Left lung (tissue), 10 donors: ENCODE results near the gene ABCA5. TPM values are rescaled to one million over a fixed set of nuclear protein-coding genes. Genes with fewer than 3 reads are reported as not detected.

ENCODE experiments used
- ATAC-seq: fragments of 200-7000 bp; cut with Tn5 transposase; one replicate; pipeline ENCODE4 v1.9.1; 2020; ENCODE audit warnings: moderate library complexity
- DNase-seq, 4 donors: peaks; one replicate each; pipeline ENCODE4 v3.0.0-alpha.2; 2013 to 2020
- H3K27ac ChIP-seq, 2 donors: fragments of 200-600 bp; sonication (generic) in 1 of 2; one replicate each; pipeline versions ENCODE4 v1.5.0 to v1.8.0; 2020 to 2021
- H3K27me3 ChIP-seq, 2 donors: fragments of 200-600 bp; sonication (generic) in 1 of 2; one replicate each; pipeline versions ENCODE4 v1.5.0 to v1.8.0; 2020 to 2021
- H3K36me3 ChIP-seq, 2 donors: fragments of 200-600 bp; sonication (generic) in 1 of 2; one replicate each; pipeline versions ENCODE4 v1.5.0 to v1.8.0; 2020 to 2021
- H3K4me1 ChIP-seq, 2 donors: fragments of 200-600 bp; one replicate each; pipeline ENCODE4 v1.8.0; 2021
- H3K4me3 ChIP-seq, 2 donors: fragments of 200-600 bp; sonication (generic) in 1 of 2; one replicate each; pipeline versions ENCODE4 v1.5.0 to v1.8.0; 2020 to 2021; ENCODE audit warnings: mild to moderate bottlenecking in 1 of 2
- H3K9me3 ChIP-seq, 2 donors: fragments of 200-600 bp; sonication (generic) in 1 of 2; one replicate each; pipeline versions ENCODE4 v1.5.0 to v1.8.0; 2020 to 2021
- intact Hi-C, 2 donors: fragments of 100-400 bp; cut with DNase I; formaldehyde crosslinking; loops; one replicate each; pipeline versions ENCODE4 v1.11.2 to v1.14.2; 2022
- polyA plus RNA-seq, 6 donors: library from polyadenylated mRNA; unstranded; fragments of 120-200 nt; gene quantifications; one replicate each; pipeline ENCODE4 v1.2.1, GENCODE V29; 2013; ENCODE audit not compliant: insufficient read length in 6 of 6
- total RNA-seq, 2 donors: library from RNA; stranded (reverse); fragmentation: NEBNext Ultra II Directional; extraction: Animal tissue kit (Norgen Biotek cat#: 25700); gene quantifications; one replicate each; pipeline ENCODE4 v1.2.1, GENCODE V29; 2021
- TF ChIP-seq, protein P1 (sequence below), 2 donors: fragments of 200-600 bp; sonication (generic) in 1 of 2; IDR thresholded peaks; one replicate each; pipeline versions ENCODE4 v1.5.0 to v1.8.0; 2021; ENCODE audit warnings: antibody characterized with exemption in 2 of 2
- donor health status: DM: no; HTN: yes; CAD: no.
- donor health status: DM: no; HTN: no; CAD: no.

ABCA5 gene
- total and polyA plus RNA-seq, 8 donors: 14.7 to 29.8 (median 20.0) TPM

DNA sequence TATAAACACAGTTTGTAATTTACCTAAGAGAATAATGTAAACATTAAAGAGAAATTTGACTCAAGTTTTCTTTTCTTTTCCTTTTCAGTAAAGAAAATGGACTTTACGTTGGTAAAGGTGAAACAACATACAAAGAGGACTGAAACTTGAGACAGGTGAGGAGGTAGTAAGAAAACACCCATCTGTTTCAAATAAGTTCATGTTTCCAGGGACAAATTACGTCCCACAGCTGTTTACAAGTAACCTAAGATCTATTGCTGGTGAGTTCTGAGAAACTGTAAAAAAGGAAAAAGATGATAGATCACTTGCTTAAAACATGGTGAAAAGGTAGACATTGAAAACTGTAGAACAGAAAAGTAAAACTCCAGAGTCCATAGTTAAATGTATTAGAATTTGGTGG, 4.8 kb upstream of the ABCA5 start:
- DNase-seq: no peak
- H3K4me3 ChIP-seq: no peak overlapping the region
- H3K9me3 ChIP-seq: no peaks in the 10 kb centered on the region
- no peak overlapping the region for H3K27ac ChIP-seq
- peaks cover 0 to 6% of the 10 kb centered on the region in 2 donors for H3K4me1 ChIP-seq
- no peak for ATAC-seq
- no peaks in the 10 kb centered on the region for H3K36me3 ChIP-seq
- intact Hi-C loops: loop anchor here in 1 of 2 donors (10.0 kb wide), 1 partner anchor 193 kb away; no protein-coding TSS in a partner anchor
- TF ChIP-seq, protein P1, sequence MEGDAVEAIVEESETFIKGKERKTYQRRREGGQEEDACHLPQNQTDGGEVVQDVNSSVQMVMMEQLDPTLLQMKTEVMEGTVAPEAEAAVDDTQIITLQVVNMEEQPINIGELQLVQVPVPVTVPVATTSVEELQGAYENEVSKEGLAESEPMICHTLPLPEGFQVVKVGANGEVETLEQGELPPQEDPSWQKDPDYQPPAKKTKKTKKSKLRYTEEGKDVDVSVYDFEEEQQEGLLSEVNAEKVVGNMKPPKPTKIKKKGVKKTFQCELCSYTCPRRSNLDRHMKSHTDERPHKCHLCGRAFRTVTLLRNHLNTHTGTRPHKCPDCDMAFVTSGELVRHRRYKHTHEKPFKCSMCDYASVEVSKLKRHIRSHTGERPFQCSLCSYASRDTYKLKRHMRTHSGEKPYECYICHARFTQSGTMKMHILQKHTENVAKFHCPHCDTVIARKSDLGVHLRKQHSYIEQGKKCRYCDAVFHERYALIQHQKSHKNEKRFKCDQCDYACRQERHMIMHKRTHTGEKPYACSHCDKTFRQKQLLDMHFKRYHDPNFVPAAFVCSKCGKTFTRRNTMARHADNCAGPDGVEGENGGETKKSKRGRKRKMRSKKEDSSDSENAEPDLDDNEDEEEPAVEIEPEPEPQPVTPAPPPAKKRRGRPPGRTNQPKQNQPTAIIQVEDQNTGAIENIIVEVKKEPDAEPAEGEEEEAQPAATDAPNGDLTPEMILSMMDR (IDR thresholded peaks at IDR 0.05): no peak
- no peaks in the 10 kb centered on the region for H3K27me3 ChIP-seq

DNA sequence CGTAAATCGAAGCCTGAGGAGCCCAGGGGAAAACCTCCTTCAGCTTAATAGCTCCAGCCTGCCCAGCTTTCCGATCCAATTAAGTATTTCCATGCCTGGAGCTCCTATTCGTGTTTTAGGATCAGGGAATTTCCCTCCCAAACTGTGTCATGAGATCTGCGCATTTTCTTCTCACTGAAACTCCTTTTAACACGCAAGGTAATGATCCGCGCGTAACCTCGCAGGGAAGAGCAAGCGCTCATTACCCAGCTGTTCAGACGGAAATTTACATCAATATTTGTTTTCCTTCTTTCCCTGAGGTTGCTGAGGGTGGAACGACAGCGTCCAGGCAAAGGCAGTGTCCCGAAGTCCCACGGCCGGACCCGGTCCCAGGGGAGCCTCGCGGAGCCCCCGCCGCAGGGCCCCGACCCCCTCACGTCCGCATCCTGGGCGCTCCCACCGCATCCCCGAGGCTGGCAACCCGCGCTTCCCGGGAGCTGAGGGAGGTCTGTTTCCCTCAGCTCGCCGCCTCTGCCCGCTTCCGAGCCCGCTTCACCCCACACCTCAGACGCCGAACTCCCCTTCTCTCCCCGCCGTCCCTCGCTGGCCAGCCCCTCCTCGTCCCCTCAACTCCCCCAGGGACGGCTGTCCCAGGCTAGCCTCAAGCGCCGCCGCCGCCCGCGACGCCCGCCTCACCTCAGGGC, 415 bp downstream of the ABCA5 start:
- peak overlapping the region; percentile 82 to 87 for H3K27ac ChIP-seq
- H3K27me3 ChIP-seq: no peaks in the 10 kb centered on the region
- DNase-seq (peak in 2 of 4 donors; percentile 20 to 33), ATAC-seq (peak; percentile 48)
- no peaks in the 10 kb centered on the region for H3K36me3 ChIP-seq
- H3K9me3 ChIP-seq: no peaks in the 10 kb centered on the region
- peaks cover 5 to 16% of the 10 kb centered on the region in 2 donors for H3K4me1 ChIP-seq
- peak overlapping the region; percentile 70 to 78 for H3K4me3 ChIP-seq
- intact Hi-C loops: no loop called here
- TF ChIP-seq, protein P1 (IDR thresholded peaks at IDR 0.05): no peak

DNA sequence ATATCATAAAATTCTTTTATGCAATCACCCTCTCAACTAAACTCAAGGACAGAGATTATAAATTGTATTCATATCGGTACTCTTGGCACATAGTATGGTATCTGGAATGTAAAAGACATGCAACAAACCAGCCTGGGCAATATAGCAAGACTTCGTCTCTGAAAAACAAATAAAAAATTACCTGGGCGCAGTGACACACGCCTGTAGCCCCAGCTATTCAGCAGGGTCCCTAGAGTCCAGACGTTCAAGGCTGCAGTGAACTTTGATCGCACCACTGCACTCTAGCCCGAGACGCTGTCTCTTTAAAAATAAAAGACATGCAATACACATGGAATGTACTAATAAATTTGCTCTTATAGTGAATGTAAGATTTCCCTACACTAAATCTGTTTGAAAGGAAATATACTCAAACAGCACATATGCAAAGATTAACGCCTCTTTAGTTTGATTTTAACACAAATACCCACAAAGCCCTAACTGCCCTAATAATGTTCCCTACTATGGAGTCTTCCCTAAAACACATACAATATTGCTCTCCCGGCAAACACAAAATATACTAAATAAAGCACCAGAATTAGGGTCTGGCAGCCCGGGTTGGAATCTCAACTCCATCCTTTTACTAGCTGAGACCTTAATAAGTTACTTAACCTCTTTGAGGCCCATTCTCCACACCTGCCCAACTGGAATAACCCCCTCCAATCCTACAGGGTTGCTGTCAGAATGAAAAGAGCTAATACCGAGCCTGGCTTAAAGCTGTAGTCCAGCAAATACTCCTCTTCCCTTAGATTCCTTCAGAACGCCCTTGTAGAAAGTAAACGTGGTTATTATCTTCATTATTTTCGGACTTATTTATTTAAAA, 1.2 kb downstream of the ABCA5 start:
- Histone ChIP-seq H3K9me3 (no peaks in the 10 kb centered on the region), H3K27ac (peak overlapping the region; percentile 82 to 87), H3K4me3 (peak overlapping the region; percentile 70 to 78), H3K36me3 (no peaks in the 10 kb centered on the region), H3K27me3 (no peaks in the 10 kb centered on the region), H3K4me1 (peaks cover 5 to 16% of the 10 kb centered on the region in 2 donors)
- intact Hi-C loops: no loop called here
- TF ChIP-seq, protein P1 (IDR thresholded peaks at IDR 0.05): no peak
- ATAC-seq (peak; percentile 32), DNase-seq (peak in 1 of 4 donors; percentile 20)

DNA sequence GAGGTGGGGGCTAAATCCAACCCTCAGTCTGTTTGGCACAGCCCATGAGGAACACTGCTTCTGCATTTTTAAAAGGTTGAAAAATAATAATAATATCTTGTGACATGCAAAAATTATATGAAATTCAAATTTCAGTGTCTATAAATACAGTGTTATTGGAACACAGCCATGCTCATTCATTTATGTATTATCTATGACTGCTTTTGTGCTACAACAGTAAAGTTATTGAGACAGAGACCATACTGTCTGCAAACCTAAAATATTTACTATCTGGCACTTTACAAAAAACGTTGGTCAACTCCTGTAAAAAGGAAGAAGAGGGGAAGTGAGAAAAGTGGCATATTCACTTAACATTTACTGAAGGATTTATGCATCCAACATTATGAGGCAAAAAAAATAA, 3.1 kb downstream of the ABCA5 start:
- Histone ChIP-seq H3K27ac (no peak overlapping the region), H3K36me3 (no peaks in the 10 kb centered on the region), H3K4me1 (peaks cover 5 to 16% of the 10 kb centered on the region in 2 donors), H3K27me3 (no peaks in the 10 kb centered on the region), H3K9me3 (no peaks in the 10 kb centered on the region), H3K4me3 (no peak overlapping the region)
- intact Hi-C loops: no loop called here
- DNase-seq: no peak
- no peak for ATAC-seq
- TF ChIP-seq, protein P1 (IDR thresholded peaks at IDR 0.05): no peak

DNA sequence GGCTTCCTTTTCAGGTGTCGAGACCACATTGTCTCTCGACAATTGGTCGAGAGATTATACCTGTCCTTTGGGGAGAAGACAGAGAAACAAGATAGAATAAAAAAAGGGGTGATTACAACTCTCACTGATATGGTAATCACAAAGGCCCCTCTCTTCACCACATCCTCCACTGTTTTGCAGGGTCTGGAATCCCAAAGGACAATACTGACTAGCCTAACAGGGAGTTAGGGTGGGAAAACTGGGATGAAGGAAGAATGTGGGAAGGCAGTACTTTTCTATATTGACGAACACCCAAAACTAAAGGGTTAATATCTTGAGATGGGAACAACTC, 6.1 kb downstream of the ABCA5 start:
- ATAC-seq: no peak
- H3K4me3 ChIP-seq: no peak overlapping the region
- DNase-seq: no peak
- H3K36me3 ChIP-seq: no peaks in the 10 kb centered on the region
- TF ChIP-seq, protein P1 (IDR thresholded peaks at IDR 0.05): no peak
- peaks cover 2 to 4% of the 10 kb centered on the region in 2 donors for H3K4me1 ChIP-seq
- intact Hi-C loops: no loop called here
- H3K27me3 ChIP-seq: no peaks in the 10 kb centered on the region
- no peak overlapping the region for H3K27ac ChIP-seq
- H3K9me3 ChIP-seq: no peaks in the 10 kb centered on the region
